Osteoblast (primary cell): Measurements from ENCODE around the gene ING2. TPM values are rescaled to one million over a fixed set of nuclear protein-coding genes. Genes with fewer than 3 reads are reported as not detected.
"Not testable (repeated sequence)": the region's sequence is repeated elsewhere in the genome, so short reads cannot be mapped to it uniquely, and the experiment has no call there.

Source experiments
- DNase-seq: peaks from one replicate; pipeline ENCODE4 v3.0.0; 2011; ENCODE audit warnings: low spot score, mixed read lengths; ENCODE audit not compliant: insufficient read length; ENCODE audit errors: missing footprints
- H2AFZ ChIP-seq: 2 replicates; pipeline ENCODE4 v1.6.0; 2011; ENCODE audit warnings: mild to moderate bottlenecking, low read length
- H3K27ac ChIP-seq: 2 replicates; pipeline ENCODE4 v1.5.1; 2011; ENCODE audit warnings: mild to moderate bottlenecking, low read depth, low read length, moderate library complexity
- H3K27me3 ChIP-seq: 2 replicates; pipeline ENCODE4 v1.6.0; 2012; ENCODE audit warnings: mild to moderate bottlenecking, control low read depth, inconsistent platforms, low read length, moderate library complexity; ENCODE audit not compliant: insufficient read depth
- H3K36me3 ChIP-seq: 2 replicates; pipeline ENCODE4 v1.5.1; 2011; ENCODE audit warnings: mild to moderate bottlenecking, low read length, control low read depth, moderate library complexity; ENCODE audit not compliant: insufficient read depth
- H3K4me1 ChIP-seq: 2 replicates; pipeline ENCODE4 v1.5.1; 2011; ENCODE audit warnings: mild to moderate bottlenecking, low read length, control low read depth, moderate library complexity; ENCODE audit not compliant: insufficient read depth
- H3K4me2 ChIP-seq: 2 replicates; pipeline ENCODE4 v1.6.0; 2011; ENCODE audit warnings: mild to moderate bottlenecking, low read length; ENCODE audit not compliant: insufficient read depth
- H3K4me3 ChIP-seq: fragments of 200-600 bp; sonication (generic); 3 replicates; pipeline ENCODE4 v1.5.1; 2012; ENCODE audit warnings: mild to moderate bottlenecking, low read length, inconsistent platforms; ENCODE audit not compliant: insufficient read depth
- H3K79me2 ChIP-seq: 2 replicates; pipeline ENCODE4 v1.6.0; 2012; ENCODE audit warnings: mild to moderate bottlenecking, low read length, control low read depth, inconsistent platforms; ENCODE audit not compliant: insufficient read depth
- H3K9me3 ChIP-seq: 2 replicates; pipeline ENCODE4 v1.5.1; 2011; ENCODE audit warnings: low read depth, low read length, control low read depth
- H4K20me1 ChIP-seq: 2 replicates; pipeline ENCODE4 v1.6.0; 2012; ENCODE audit warnings: mild to moderate bottlenecking, low read length, control low read depth; ENCODE audit not compliant: insufficient read depth
- CTCF ChIP-seq: IDR thresholded peaks from 2 replicates; pipeline ENCODE4 v1.5.1; 2011; ENCODE audit warnings: mild to moderate bottlenecking, low read depth, low read length, moderate library complexity; ENCODE audit errors: extremely low read depth
- total RNA-seq: library from RNA; depleted of rRNA; stranded (reverse); fragments of >200 nt; gene quantifications from 2 replicates; pipeline ENCODE4 v1.2.3, GENCODE V29; 2012

The ING2 gene
- total RNA-seq: 6.2 and 8.0 TPM in 2 replicates

GRCh38 chr4:183504930-183505610 lies at the start of gene ING2:
ING2 (plus strand) TSS chr4:183505058; CDS start chr4:183505196, 138 bp downstream.
- no peaks in the 10 kb centered on the region for H3K9me3 ChIP-seq
- H3K27ac ChIP-seq: peak within 1 kb of the TSS; percentile 93
- H3K4me3 ChIP-seq: peak within 1 kb of the TSS; percentile 90
- no peak for TF ChIP-seq CTCF
- H3K36me3 ChIP-seq: peaks cover under 1% of the 10 kb centered on the region
- H3K79me2 ChIP-seq: peaks cover 55% of the 10 kb centered on the region
- peaks cover 2% of the 10 kb centered on the region for H4K20me1 ChIP-seq
- peaks cover 13% of the 10 kb centered on the region for H3K4me1 ChIP-seq
- H2AFZ ChIP-seq: peak within 1 kb of the TSS; percentile 98
- H3K4me2 ChIP-seq: peak within 1 kb of the TSS; percentile 98
- H3K27me3 ChIP-seq: no peaks in the 10 kb centered on the region
- peak; percentile 98 for DNase-seq

- no peak for DNase-seq
- Histone ChIP-seq H2AFZ (peak overlapping the region; percentile 23), H3K36me3 (peaks cover 5% of the 10 kb centered on the region), H3K27me3 (no peaks in the 10 kb centered on the region), H3K27ac (no peak overlapping the region), H4K20me1 (no peaks in the 10 kb centered on the region), H3K9me3 (no peaks in the 10 kb centered on the region), H3K4me3 (no peak overlapping the region), H3K79me2 (no peaks in the 10 kb centered on the region), H3K4me2 (no peak overlapping the region), H3K4me1 (peaks cover 3% of the 10 kb centered on the region)
- no peak for TF ChIP-seq CTCF
These were observed 49.2 kb upstream of the ING2 start for GRCh38 chr4:183455431-183456195.

- Histone ChIP-seq H3K27me3 (no peaks in the 10 kb centered on the region), H3K79me2 (no peaks in the 10 kb centered on the region), H3K36me3 (peaks cover 5% of the 10 kb centered on the region), H4K20me1 (no peaks in the 10 kb centered on the region), H3K4me2 (no peak overlapping the region), H3K4me3 (no peak overlapping the region), H2AFZ (no peak overlapping the region), H3K9me3 (no peaks in the 10 kb centered on the region), H3K4me1 (peaks cover 3% of the 10 kb centered on the region), H3K27ac (no peak overlapping the region)
- TF ChIP-seq CTCF: no peak
- DNase-seq: no peak
These were observed 46.9 kb upstream of the ING2 start for GRCh38 chr4:183458005-183458404.

GRCh38 chr4:183463903-183464619 lies 40.8 kb upstream of the ING2 start:
- not testable (repeated sequence) for H4K20me1 ChIP-seq, H3K9me3 ChIP-seq, H3K27me3 ChIP-seq, H3K79me2 ChIP-seq, H3K27ac ChIP-seq, H3K4me3 ChIP-seq, H3K4me2 ChIP-seq, H2AFZ ChIP-seq, H3K36me3 ChIP-seq, DNase-seq, H3K4me1 ChIP-seq

GRCh38 chr4:183465879-183466278 lies 39.0 kb upstream of the ING2 start:
- not testable (repeated sequence) for H3K27me3 ChIP-seq, H2AFZ ChIP-seq, H3K27ac ChIP-seq, H3K36me3 ChIP-seq, H3K79me2 ChIP-seq, DNase-seq, H3K4me3 ChIP-seq, H3K4me2 ChIP-seq, H4K20me1 ChIP-seq, H3K4me1 ChIP-seq, H3K9me3 ChIP-seq
